Naive B cell (primary cell): ENCODE measurements around the gene ZNF624. TPM values are rescaled to one million over a fixed set of nuclear protein-coding genes. Genes with fewer than 3 reads are reported as not detected.
"Not testable (repeated sequence)": the region's sequence is repeated elsewhere in the genome, so short reads cannot be mapped to it uniquely, and the experiment has no call there.

Experiments used
- ATAC-seq, 2 donors: fragments of 150-1000 bp; cut with Tn5 transposase; 2 replicates each; pipeline ENCODE4 v1.10.0; 2021; ENCODE audit warnings: low read depth in 2 of 2, mild to moderate bottlenecking in 2 of 2, moderate library complexity in 2 of 2
- DNase-seq: peaks from one replicate; pipeline ENCODE4 v3.0.0; 2022
- H3K27ac Mint-ChIP-seq, 6 donors: one replicate each; pipeline ENCODE4 v1.8.0; 2020 to 2022; ENCODE audit warnings: mild to moderate bottlenecking in 6 of 6, mixed read lengths in 6 of 6, moderate library complexity in 5 of 6, inconsistent platforms in 2 of 6
- H3K27me3 Mint-ChIP-seq, 3 donors: one replicate each; pipeline ENCODE4 v1.8.0; 2021 to 2022; ENCODE audit warnings: mixed read lengths in 3 of 3, mild to moderate bottlenecking in 1 of 3
- H3K36me3 Mint-ChIP-seq, 2 donors: one replicate each; pipeline ENCODE4 v1.8.0; 2020 to 2022; ENCODE audit warnings: mixed read lengths in 2 of 2, inconsistent platforms in 1 of 2, mild to moderate bottlenecking in 1 of 2
- H3K4me1 Mint-ChIP-seq, 3 donors: one replicate each; pipeline ENCODE4 v1.8.0; 2020 to 2022; ENCODE audit warnings: mixed read lengths in 3 of 3, inconsistent platforms in 1 of 3, mild to moderate bottlenecking in 1 of 3, moderate library complexity in 1 of 3
- H3K4me3 Mint-ChIP-seq, 8 donors: one replicate each; pipeline ENCODE4 v1.8.0; 2020 to 2022; ENCODE audit warnings: mild to moderate bottlenecking in 8 of 8, mixed read lengths in 8 of 8, moderate library complexity in 8 of 8, inconsistent platforms in 2 of 8
- H3K9me3 Mint-ChIP-seq, 7 donors: one replicate each; pipeline ENCODE4 v1.8.0; 2020 to 2022; ENCODE audit warnings: mixed read lengths in 7 of 7, mild to moderate bottlenecking in 5 of 7, inconsistent platforms in 2 of 7, moderate library complexity in 1 of 7
- polyA plus RNA-seq, 6 donors: library from polyadenylated mRNA; unstranded; fragments of 300-500 nt; fragmentation: Illumina TruSeq; gene quantifications; one replicate each; pipeline ENCODE4 v1.2.3, GENCODE V29; 2021; ENCODE audit warnings: low read depth in 6 of 6

ZNF624 gene
- 10 to 100 TPM in 1 of 6 donors, 1 to 10 TPM in 5; 5.5 to 13.3 (median 6.7) TPM for polyA plus RNA-seq

GRCh38 chr17:16653367-16654041, at the start of gene ZNF624:
ZNF624 (minus strand) TSS chr17:16653850.
- H3K27ac Mint-ChIP-seq = peak within 1 kb of the TSS in 5 of 6 donors; percentile 8 to 88 (median 80)
- H3K36me3 Mint-ChIP-seq = peaks cover 8% of the 10 kb centered on the region in 2 donors
- peaks cover under 1 to 15% (median 7%) of the 10 kb centered on the region in 3 donors for H3K27me3 Mint-ChIP-seq
- peaks cover 10 to 20% (median 12%) of the 10 kb centered on the region in 3 donors for H3K4me1 Mint-ChIP-seq
- H3K4me3 Mint-ChIP-seq = peak within 1 kb of the TSS; percentile 86 to 96 (median 92)
- ATAC-seq (peak; percentile 99), DNase-seq (peak; percentile 84)
- no peaks in the 10 kb centered on the region for H3K9me3 Mint-ChIP-seq

DNA sequence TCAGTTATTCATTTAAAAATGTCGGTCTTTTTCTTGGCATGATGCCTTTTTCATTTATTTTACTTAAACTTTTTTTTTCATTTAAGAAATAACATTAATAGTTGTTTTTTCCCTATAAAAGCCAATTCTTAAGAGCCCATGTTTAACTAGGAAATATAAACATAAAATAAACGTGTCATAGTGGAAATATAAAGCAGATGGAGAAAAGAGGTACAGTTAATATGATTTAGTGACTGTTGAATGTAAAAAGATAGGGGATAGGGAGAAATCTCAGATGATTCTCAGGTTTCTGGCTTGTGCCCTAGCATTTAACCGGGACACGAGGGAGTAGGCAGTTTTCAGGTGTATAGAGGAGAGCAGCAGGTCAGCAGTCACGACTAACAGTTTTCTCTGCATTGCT, 44.0 kb upstream of the ZNF624 start:
- H3K4me1 Mint-ChIP-seq, H3K27me3 Mint-ChIP-seq, DNase-seq, H3K9me3 Mint-ChIP-seq, ATAC-seq, H3K4me3 Mint-ChIP-seq, H3K27ac Mint-ChIP-seq, H3K36me3 Mint-ChIP-seq: not testable (repeated sequence)

DNA sequence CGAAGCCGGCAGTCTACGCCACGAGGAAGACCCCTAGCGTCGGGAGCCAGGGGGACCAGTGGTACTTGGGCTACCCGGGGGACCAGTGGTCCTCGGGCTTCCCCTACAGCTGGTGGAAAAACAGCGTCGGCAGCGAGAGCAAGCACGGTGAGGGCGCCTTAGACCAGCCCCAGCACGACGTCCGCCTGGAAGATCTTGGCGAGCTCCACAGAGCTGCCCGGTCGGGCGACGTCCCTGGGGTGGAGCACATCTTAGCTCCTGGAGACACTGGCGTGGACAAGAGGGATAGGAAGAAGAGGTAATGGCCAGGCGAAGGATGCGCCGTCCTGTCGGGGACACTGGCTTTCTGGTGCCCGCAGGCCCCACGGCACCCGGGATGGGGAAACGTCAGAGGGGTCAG, 36.8 kb upstream of the ZNF624 start:
- DNase-seq, H3K27me3 Mint-ChIP-seq, ATAC-seq, H3K36me3 Mint-ChIP-seq, H3K9me3 Mint-ChIP-seq, H3K4me1 Mint-ChIP-seq: not testable (repeated sequence)
- H3K4me3 Mint-ChIP-seq = peak overlapping the region in 1 of 8 donors; percentile 29
- peak overlapping the region in 1 of 6 donors; percentile 73 for H3K27ac Mint-ChIP-seq

GRCh38 chr17:16689731-16690281, 36.2 kb upstream of the ZNF624 start, which contains the start of gene CCDC144A:
CCDC144A (plus strand) TSS chr17:16690241; CDS start chr17:16690401, 160 bp downstream.
- H3K4me1 Mint-ChIP-seq, H3K9me3 Mint-ChIP-seq, H3K27me3 Mint-ChIP-seq, H3K36me3 Mint-ChIP-seq: not testable (repeated sequence)
- peak within 1 kb of the TSS in 1 of 8 donors; percentile 29 for H3K4me3 Mint-ChIP-seq
- peak; percentile 23 for DNase-seq
- peak; percentile 50 to 52 for ATAC-seq
- peak within 1 kb of the TSS in 1 of 6 donors; percentile 73 for H3K27ac Mint-ChIP-seq

DNA sequence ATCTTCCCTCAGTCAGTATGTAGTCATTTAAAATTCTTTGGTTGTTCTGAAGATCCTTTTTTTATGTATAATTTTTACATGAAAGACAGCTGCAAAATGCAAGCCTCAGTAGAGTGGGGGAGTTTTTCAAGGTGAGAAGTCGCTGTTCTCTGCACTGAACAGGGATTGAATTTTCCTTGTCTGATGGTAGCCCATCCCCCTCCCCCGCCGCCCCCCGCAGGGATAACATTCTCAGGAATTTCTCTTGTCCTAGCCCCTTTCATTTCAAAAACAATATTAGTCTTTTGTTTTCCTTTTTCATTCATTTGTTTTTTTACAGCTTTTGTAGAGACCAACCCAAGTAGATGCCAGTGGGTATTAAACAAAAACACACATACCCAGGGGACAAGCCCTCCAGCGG, 33.5 kb upstream of the ZNF624 start:
- DNase-seq, H3K27ac Mint-ChIP-seq, H3K4me3 Mint-ChIP-seq, H3K9me3 Mint-ChIP-seq, H3K36me3 Mint-ChIP-seq, ATAC-seq, H3K4me1 Mint-ChIP-seq: not testable (repeated sequence)
- peaks cover 22 to 35% (median 24%) of the 10 kb centered on the region in 3 donors for H3K27me3 Mint-ChIP-seq

GRCh38 chr17:16686019-16686418, 32.4 kb upstream of the ZNF624 start:
- not testable (repeated sequence) for H3K9me3 Mint-ChIP-seq, H3K27ac Mint-ChIP-seq, DNase-seq, H3K4me3 Mint-ChIP-seq, H3K4me1 Mint-ChIP-seq, H3K36me3 Mint-ChIP-seq, ATAC-seq
- H3K27me3 Mint-ChIP-seq = peaks cover 28 to 40% (median 31%) of the 10 kb centered on the region in 3 donors

GRCh38 chr17:16683290-16684138, 29.9 kb upstream of the ZNF624 start:
- H3K36me3 Mint-ChIP-seq, DNase-seq, H3K27ac Mint-ChIP-seq, H3K9me3 Mint-ChIP-seq, H3K4me1 Mint-ChIP-seq, H3K4me3 Mint-ChIP-seq, ATAC-seq: not testable (repeated sequence)
- H3K27me3 Mint-ChIP-seq = peaks cover 22 to 36% (median 35%) of the 10 kb centered on the region in 3 donors

DNA sequence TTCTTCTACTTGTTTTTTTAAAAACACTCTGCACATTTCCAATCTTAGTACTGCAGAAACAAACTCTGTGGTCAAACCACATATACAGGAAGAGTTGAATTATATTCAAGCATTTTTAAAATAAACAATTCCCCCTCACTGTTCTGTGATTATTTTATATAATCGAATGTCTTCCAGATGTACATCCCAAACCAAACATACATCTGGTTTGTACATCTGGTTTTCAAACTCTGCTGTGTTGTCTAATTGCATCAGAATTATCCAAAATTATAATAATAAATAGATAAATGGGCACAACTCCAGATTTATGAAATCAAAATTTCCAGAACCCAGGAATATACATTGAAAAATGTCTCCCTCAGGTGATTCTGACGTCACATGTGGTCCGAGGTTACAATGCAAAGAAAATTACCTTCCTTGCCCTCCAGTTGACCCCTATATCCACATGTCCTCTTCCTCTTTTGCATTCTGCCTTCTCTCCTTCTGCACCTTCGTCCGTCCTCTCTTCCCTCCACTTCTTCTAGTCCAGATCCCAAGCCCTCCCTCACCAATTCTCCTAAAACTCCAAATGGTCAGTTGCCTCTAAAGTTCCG, 23.1 kb upstream of the ZNF624 start:
- ATAC-seq (no peak), DNase-seq (no peak)

GRCh38 chr17:16666907-16667636, 13.4 kb upstream of the ZNF624 start:
- ATAC-seq = peak; percentile 21 to 28
- not testable (repeated sequence) for H3K9me3 Mint-ChIP-seq
- H3K4me1 Mint-ChIP-seq = peaks cover 0 to 11% (median 6%) of the 10 kb centered on the region in 3 donors

More for the DNA sequence above, 23.1 kb upstream of the ZNF624 start:
- H3K4me3 Mint-ChIP-seq = no peak overlapping the region
- H3K4me1 Mint-ChIP-seq = peaks cover 0 to 5% (median 0%) of the 10 kb centered on the region in 3 donors
- no peaks in the 10 kb centered on the region for H3K36me3 Mint-ChIP-seq
- H3K9me3 Mint-ChIP-seq = no peaks in the 10 kb centered on the region
- peaks cover 18 to 30% (median 23%) of the 10 kb centered on the region in 3 donors for H3K27me3 Mint-ChIP-seq
- no peak overlapping the region for H3K27ac Mint-ChIP-seq

GRCh38 chr17:16666553-16666906, 12.9 kb upstream of the ZNF624 start:
- peaks cover 28 to 53% (median 37%) of the 10 kb centered on the region in 3 donors for H3K27me3 Mint-ChIP-seq
- H3K36me3 Mint-ChIP-seq, H3K27ac Mint-ChIP-seq, H3K9me3 Mint-ChIP-seq, ATAC-seq, DNase-seq: not testable (repeated sequence)
- peak overlapping the region in 7 of 8 donors; percentile 12 to 79 (median 47) for H3K4me3 Mint-ChIP-seq
- H3K4me1 Mint-ChIP-seq = peaks cover 0 to 11% (median 6%) of the 10 kb centered on the region in 3 donors

More at GRCh38 chr17:16666907-16667636, 13.4 kb upstream of the ZNF624 start:
- H3K36me3 Mint-ChIP-seq, H3K27ac Mint-ChIP-seq, DNase-seq: not testable (repeated sequence)
- H3K4me3 Mint-ChIP-seq = peak overlapping the region; percentile 61 to 93 (median 80)
- H3K27me3 Mint-ChIP-seq = peaks cover 30 to 53% (median 35%) of the 10 kb centered on the region in 3 donors

GRCh38 chr17:16662936-16663335, 9.3 kb upstream of the ZNF624 start:
- Mint-ChIP-seq H3K36me3 (no peaks in the 10 kb centered on the region), H3K4me1 (peaks cover 0 to 11% (median 6%) of the 10 kb centered on the region in 3 donors), H3K9me3 (peaks cover 0 to 6% (median 3%) of the 10 kb centered on the region in 7 donors), H3K4me3 (no peak overlapping the region), H3K27ac (no peak overlapping the region), H3K27me3 (peaks cover 45 to 70% (median 46%) of the 10 kb centered on the region in 3 donors)
- DNase-seq = no peak
- no peak for ATAC-seq

GRCh38 chr17:16661217-16661616, 7.6 kb upstream of the ZNF624 start:
- Mint-ChIP-seq H3K4me3 (no peak overlapping the region), H3K27ac (no peak overlapping the region), H3K4me1 (peaks cover 0 to 6% (median 5%) of the 10 kb centered on the region in 3 donors), H3K36me3 (no peaks in the 10 kb centered on the region), H3K9me3 (peaks cover 0 to 6% (median 3%) of the 10 kb centered on the region in 7 donors), H3K27me3 (peaks cover 46 to 74% (median 47%) of the 10 kb centered on the region in 3 donors)
- DNase-seq (no peak), ATAC-seq (no peak)
